Measurements from ENCODE around the gene RCCD1. TPM values are rescaled to one million over a fixed set of nuclear protein-coding genes. Genes with fewer than 3 reads are reported as not detected.

Gene RCCD1
- total and polyA plus RNA-seq, 4 donors: 4.4 to 11.5 (median 6.7) TPM

DNA sequence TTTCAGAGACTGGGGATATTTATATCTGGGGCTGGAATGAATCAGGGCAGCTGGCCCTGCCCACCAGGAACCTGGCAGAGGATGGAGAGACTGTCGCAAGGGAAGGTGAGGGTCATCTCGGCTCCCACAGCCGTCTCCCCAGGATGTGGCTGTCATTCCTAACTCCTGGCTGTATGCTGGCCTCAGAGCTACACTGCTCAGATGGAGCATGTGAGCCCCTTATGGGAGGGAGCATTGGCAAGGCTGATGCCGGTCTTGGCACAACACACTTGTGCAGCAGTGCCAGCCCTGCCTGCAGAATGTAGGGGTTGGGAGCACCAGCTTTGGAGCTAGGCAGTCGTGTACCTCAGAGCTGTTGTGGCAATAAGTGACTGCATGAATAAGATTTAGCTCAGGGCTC, 5.2 kb downstream of the RCCD1 start:
- Histone ChIP-seq H3K36me3 (ENCODE audit: control insufficient read depth in 4 of 4, insufficient read depth in 4 of 4, low read length in 4 of 4) (peaks cover 4 to 18% (median 13%) of the 10 kb centered on the region in 4 donors), H3K4me3 (no peak overlapping the region), H3K27me3 (ENCODE audit: control insufficient read depth in 3 of 3, insufficient read depth in 3 of 3, low read length in 2 of 3) (no peaks in the 10 kb centered on the region), H3K4me1 (ENCODE audit: control insufficient read depth in 5 of 5, insufficient read depth in 5 of 5, low read length in 5 of 5) (peaks cover 0 to 19% (median 9%) of the 10 kb centered on the region in 5 donors), H3K27ac (ENCODE audit: low read depth in 1 of 2, low read length in 1 of 2) (no peak overlapping the region), H3K9ac (ENCODE audit: insufficient read depth in 1 of 2, low read length in 2 of 2) (no peak overlapping the region), H3K9me3 (ENCODE audit: control insufficient read depth in 4 of 4, insufficient read depth in 3 of 4, low read length in 3 of 4) (no peaks in the 10 kb centered on the region)
- WGBS, 2 donors: 83 to 88% methylated on average over 5 of the region's 5 CpGs
- TF ChIP-seq CTCF (IDR thresholded peaks at IDR 0.05; ENCODE audit: control extremely low read depth, extremely low read depth): no peak
- DNase-seq (no peak), ATAC-seq (ENCODE audit: insufficient read depth, low FRiP score) (no peak)

GRCh38 chr15:90960298-90961091, 5.8 kb downstream of the RCCD1 start:
- no peak overlapping the region for H3K9ac ChIP-seq (ENCODE audit: insufficient read depth in 1 of 2, low read length in 2 of 2)
- H3K27me3 ChIP-seq (ENCODE audit: control insufficient read depth in 3 of 3, insufficient read depth in 3 of 3, low read length in 2 of 3): no peaks in the 10 kb centered on the region
- no peak overlapping the region for H3K4me3 ChIP-seq
- no peak for ATAC-seq (ENCODE audit: insufficient read depth, low FRiP score)
- peaks cover 4 to 18% (median 13%) of the 10 kb centered on the region in 4 donors for H3K36me3 ChIP-seq (ENCODE audit: control insufficient read depth in 4 of 4, insufficient read depth in 4 of 4, low read length in 4 of 4)
- H3K9me3 ChIP-seq (ENCODE audit: control insufficient read depth in 4 of 4, insufficient read depth in 3 of 4, low read length in 3 of 4): no peaks in the 10 kb centered on the region
- 92 to 94% methylated on average over 20 of the region's 20 CpGs for WGBS, 2 donors
- TF ChIP-seq CTCF (IDR thresholded peaks at IDR 0.05; ENCODE audit: control extremely low read depth, extremely low read depth): no peak
- DNase-seq: no peak
- H3K4me1 ChIP-seq (ENCODE audit: control insufficient read depth in 5 of 5, insufficient read depth in 5 of 5, low read length in 5 of 5): peaks cover 0 to 15% (median 9%) of the 10 kb centered on the region in 5 donors
- no peak overlapping the region for H3K27ac ChIP-seq (ENCODE audit: low read depth in 1 of 2, low read length in 1 of 2)

GRCh38 chr15:90962021-90962420, 7.3 kb downstream of the RCCD1 start:
- Histone ChIP-seq H3K27me3 (ENCODE audit: control insufficient read depth in 3 of 3, insufficient read depth in 3 of 3, low read length in 2 of 3) (no peaks in the 10 kb centered on the region), H3K9ac (ENCODE audit: insufficient read depth in 1 of 2, low read length in 2 of 2) (no peak overlapping the region), H3K27ac (ENCODE audit: low read depth in 1 of 2, low read length in 1 of 2) (no peak overlapping the region), H3K4me3 (no peak overlapping the region), H3K36me3 (ENCODE audit: control insufficient read depth in 4 of 4, insufficient read depth in 4 of 4, low read length in 4 of 4) (peaks cover 4 to 25% (median 17%) of the 10 kb centered on the region in 4 donors), H3K9me3 (ENCODE audit: control insufficient read depth in 4 of 4, insufficient read depth in 3 of 4, low read length in 3 of 4) (no peaks in the 10 kb centered on the region), H3K4me1 (ENCODE audit: control insufficient read depth in 5 of 5, insufficient read depth in 5 of 5, low read length in 5 of 5) (peaks cover 0 to 9% (median 6%) of the 10 kb centered on the region in 5 donors)
- DNase-seq (no peak), ATAC-seq (ENCODE audit: insufficient read depth, low FRiP score) (no peak)
- TF ChIP-seq CTCF (IDR thresholded peaks at IDR 0.05; ENCODE audit: control extremely low read depth, extremely low read depth): no peak
- WGBS, 2 donors: 82 to 91% methylated on average over 4 of the region's 4 CpGs

Data from lung (tissue), 12 donors.